A673 (cell line): Measurements from ENCODE around the gene ST6GALNAC4. TPM values are rescaled to one million over a fixed set of nuclear protein-coding genes. Genes with fewer than 3 reads are reported as not detected.

ENCODE experiments used
- BruUV-seq: library from RNA; stranded (reverse); fragments of 400-500 nt; replicated peaks from 2 replicates; lab custom pipeline; 2021; lab: Mats Ljungman, UMichigan
- CTCF ChIA-PET: fragments of 300-600 bp; sonication (Branson Sonifier 250); formaldehyde crosslinking; loops from one replicate; lab custom pipeline; 2022; ENCODE audit warnings: antibody characterized with exemption; lab: Charles Lee
- POLR2A ChIA-PET: fragments of 300-600 bp; sonication (Branson Sonifier 250); formaldehyde crosslinking; loops from one replicate; lab custom pipeline; 2022; ENCODE audit warnings: antibody characterized with exemption; ENCODE audit not compliant: low non-redundant PET; lab: Charles Lee
- DNase-seq: peaks from one replicate; pipeline ENCODE4 v3.0.0-alpha.2; 2015; ENCODE audit warnings: low spot score
- H3K27ac ChIP-seq: fragments of 200-600 bp; sonication (generic); 2 replicates; pipeline ENCODE4 v1.5.1; 2016; ENCODE audit warnings: mixed run types, low read depth, mild to moderate bottlenecking, mixed read lengths, antibody characterized with exemption, low read length; ENCODE audit not compliant: poor library complexity, severe bottlenecking
- H3K27me3 ChIP-seq: fragments of 200-600 bp; sonication (generic); replicated peaks from 2 replicates; pipeline ENCODE4 v1.6.1; 2017; ENCODE audit warnings: mixed run types, low read depth, mild to moderate bottlenecking, mixed read lengths, antibody characterized with exemption, low read length; ENCODE audit not compliant: insufficient read depth, poor library complexity
- H3K36me3 ChIP-seq: fragments of 200-600 bp; sonication (generic); 2 replicates; pipeline ENCODE4 v1.6.1; 2016; ENCODE audit warnings: mixed run types, mild to moderate bottlenecking, mixed read lengths, antibody characterized with exemption, low read length; ENCODE audit not compliant: insufficient read depth, poor library complexity, severe bottlenecking
- H3K4me1 ChIP-seq: fragments of 200-600 bp; sonication (generic); 2 replicates; pipeline ENCODE4 v1.6.1; 2017; ENCODE audit warnings: mixed run types, mild to moderate bottlenecking, mixed read lengths, antibody characterized with exemption, low read length; ENCODE audit not compliant: insufficient read depth, poor library complexity, severe bottlenecking
- H3K4me3 ChIP-seq: fragments of 200-600 bp; sonication (generic); 2 replicates; pipeline ENCODE4 v1.5.1; 2016; ENCODE audit warnings: low read depth, mixed run types, mild to moderate bottlenecking, mixed read lengths, low read length; ENCODE audit not compliant: poor library complexity, severe bottlenecking
- H3K9me3 ChIP-seq: fragments of 200-600 bp; sonication (generic); 2 replicates; pipeline ENCODE4 v1.6.1; 2016; ENCODE audit warnings: mixed run types, low read depth, mild to moderate bottlenecking, mixed read lengths, antibody characterized with exemption, low read length; ENCODE audit not compliant: poor library complexity, severe bottlenecking
- CTCF ChIP-seq: fragments of 300-800, 200-600 bp; sonication (generic); conservative IDR thresholded peaks from 2 replicates; pipeline ENCODE4 v1.5.1; 2017; ENCODE audit warnings: low read depth, mild to moderate bottlenecking, antibody characterized with exemption, low read length, moderate library complexity, mixed read lengths
- EZH2 ChIP-seq: fragments of 200-600 bp; sonication (generic); IDR thresholded peaks from 2 replicates; pipeline ENCODE4 v1.6.1; 2017; ENCODE audit warnings: borderline replicate concordance, low read depth, mild to moderate bottlenecking, mixed read lengths, antibody characterized with exemption, low read length; ENCODE audit not compliant: poor library complexity, severe bottlenecking
- intact Hi-C: fragments of 100-400 bp; cut with micrococcal nuclease; formaldehyde crosslinking; loops from one replicate; pipeline ENCODE4 v1.10.0; 2022; ENCODE audit not compliant: unreplicated experiment
- total RNA-seq: library from RNA; stranded (reverse); gene quantifications from 2 replicates; pipeline ENCODE4 v1.2.3, GENCODE V29; 2021

ST6GALNAC4 gene
- total RNA-seq, 1 experiment from 2014 or later: 11.8 TPM

- Histone ChIP-seq H3K9me3 (no peaks in the 10 kb centered on the region), H3K27me3 (no peaks in the 10 kb centered on the region), H3K27ac (no peak overlapping the region), H3K4me1 (peaks cover 7% of the 10 kb centered on the region), H3K36me3 (peaks cover 21% of the 10 kb centered on the region), H3K4me3 (no peak overlapping the region)
- no peak for TF ChIP-seq EZH2
- no peak for TF ChIP-seq CTCF
- POLR2A ChIA-PET: no interaction called here
- intact Hi-C loops: no loop called here
- no peak for DNase-seq
- BruUV-seq: no TSS peak
- CTCF ChIA-PET: interaction anchor here (0.6 kb wide), 1 partner anchor 724 kb away, joined by 6 read pairs; no protein-coding TSS in a partner anchor
These were observed 29.1 kb upstream of the ST6GALNAC4 start for GRCh38 chr9:127945942-127946341.

GRCh38 chr9:127945338-127945737 lies 28.5 kb upstream of the ST6GALNAC4 start:
- H3K36me3 ChIP-seq: peaks cover 21% of the 10 kb centered on the region
- H3K4me1 ChIP-seq: peaks cover 7% of the 10 kb centered on the region
- H3K27ac ChIP-seq: no peak overlapping the region
- DNase-seq: no peak
- ChIA-PET CTCF (no interaction called here), POLR2A (no interaction called here)
- intact Hi-C loops: no loop called here
- no TSS peak for BruUV-seq
- no peak for TF ChIP-seq CTCF
- TF ChIP-seq EZH2: no peak
- no peaks in the 10 kb centered on the region for H3K9me3 ChIP-seq
- H3K4me3 ChIP-seq: no peak overlapping the region
- H3K27me3 ChIP-seq: no peaks in the 10 kb centered on the region

GRCh38 chr9:127944586-127945218 lies 27.9 kb upstream of the ST6GALNAC4 start:
- no peak overlapping the region for H3K27ac ChIP-seq
- H3K36me3 ChIP-seq: peaks cover 21% of the 10 kb centered on the region
- TF ChIP-seq CTCF (no peak), EZH2 (no peak)
- peaks cover 7% of the 10 kb centered on the region for H3K4me1 ChIP-seq
- H3K27me3 ChIP-seq: no peaks in the 10 kb centered on the region
- H3K9me3 ChIP-seq: no peaks in the 10 kb centered on the region
- ChIA-PET POLR2A (no interaction called here), CTCF (no interaction called here)
- intact Hi-C loops: no loop called here
- no peak overlapping the region for H3K4me3 ChIP-seq
- BruUV-seq: no TSS peak
- no peak for DNase-seq
